A549 (cell line): ENCODE measurements around the gene WWC1.

Source experiments
- HDAC2 ChIP-seq: fragments of 200-600 bp; sonication (generic); IDR thresholded peaks from 2 replicates; pipeline ENCODE4 v1.6.1; 2016
- JUNB ChIP-seq: fragments of >200 bp; sonication (Bioruptor Twin); formaldehyde crosslinking; IDR thresholded peaks from 2 replicates; pipeline ENCODE4 v1.6.1; 2016
- TF ChIP-seq, protein P1 (sequence below): fragments of >200 bp; sonication (Bioruptor Twin); formaldehyde crosslinking; IDR thresholded peaks from 3 replicates; pipeline ENCODE4 v1.5.1; 2016

DNA sequence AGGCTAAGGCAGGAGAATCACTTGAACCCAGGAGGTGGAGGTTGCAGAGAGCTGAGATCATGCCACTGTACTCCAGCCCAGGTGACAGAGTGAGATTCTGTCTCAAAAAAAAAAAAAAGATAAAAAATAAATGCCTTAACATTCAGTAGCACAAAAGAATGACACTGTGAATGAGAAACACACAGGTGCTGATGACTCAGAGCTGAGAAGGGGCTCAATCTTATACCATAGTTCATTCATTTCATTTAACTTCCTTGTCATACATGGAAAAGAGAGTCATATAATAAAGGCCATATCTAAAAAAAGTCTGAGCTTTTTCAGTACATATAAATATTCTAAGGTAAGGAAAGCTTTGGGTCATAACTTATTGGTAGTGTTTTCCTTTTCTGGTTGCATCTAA is 40.6 kb downstream of the WWC1 start:
- TF ChIP-seq, protein P1, sequence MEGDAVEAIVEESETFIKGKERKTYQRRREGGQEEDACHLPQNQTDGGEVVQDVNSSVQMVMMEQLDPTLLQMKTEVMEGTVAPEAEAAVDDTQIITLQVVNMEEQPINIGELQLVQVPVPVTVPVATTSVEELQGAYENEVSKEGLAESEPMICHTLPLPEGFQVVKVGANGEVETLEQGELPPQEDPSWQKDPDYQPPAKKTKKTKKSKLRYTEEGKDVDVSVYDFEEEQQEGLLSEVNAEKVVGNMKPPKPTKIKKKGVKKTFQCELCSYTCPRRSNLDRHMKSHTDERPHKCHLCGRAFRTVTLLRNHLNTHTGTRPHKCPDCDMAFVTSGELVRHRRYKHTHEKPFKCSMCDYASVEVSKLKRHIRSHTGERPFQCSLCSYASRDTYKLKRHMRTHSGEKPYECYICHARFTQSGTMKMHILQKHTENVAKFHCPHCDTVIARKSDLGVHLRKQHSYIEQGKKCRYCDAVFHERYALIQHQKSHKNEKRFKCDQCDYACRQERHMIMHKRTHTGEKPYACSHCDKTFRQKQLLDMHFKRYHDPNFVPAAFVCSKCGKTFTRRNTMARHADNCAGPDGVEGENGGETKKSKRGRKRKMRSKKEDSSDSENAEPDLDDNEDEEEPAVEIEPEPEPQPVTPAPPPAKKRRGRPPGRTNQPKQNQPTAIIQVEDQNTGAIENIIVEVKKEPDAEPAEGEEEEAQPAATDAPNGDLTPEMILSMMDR, result no peak
- TF ChIP-seq HDAC2 (no peak), JUNB (no peak)
